ENCODE measurements around the gene ACP1. TPM values are rescaled to one million over a fixed set of nuclear protein-coding genes. Genes with fewer than 3 reads are reported as not detected.

ACP1 gene
- total RNA-seq, 1 experiment from 2014 or later, result 114 TPM

GRCh38 chr2:255195-255594 lies 9.6 kb upstream of the ACP1 start:
- DNase-seq (ENCODE audit: low spot score), result no peak

- DNase-seq (ENCODE audit: low spot score), result no peak
These were observed 8.7 kb upstream of the ACP1 start for GRCh38 chr2:256094-256493.

- no peak for DNase-seq (ENCODE audit: low spot score)
These were observed 7.3 kb upstream of the ACP1 start for GRCh38 chr2:257429-257828.

GRCh38 chr2:257842-258241 lies 6.9 kb upstream of the ACP1 start:
- no peak for DNase-seq (ENCODE audit: low spot score)

GRCh38 chr2:258933-259332 lies 5.8 kb upstream of the ACP1 start:
- no peak for DNase-seq (ENCODE audit: low spot score)

- no peak for DNase-seq (ENCODE audit: low spot score)
These were observed 4.9 kb upstream of the ACP1 start for GRCh38 chr2:259789-260331.

GRCh38 chr2:260507-261161 lies 4.1 kb upstream of the ACP1 start:
- DNase-seq (ENCODE audit: low spot score), result peak; percentile 16

GRCh38 chr2:262117-262516 lies 2.6 kb upstream of the ACP1 start:
- DNase-seq (ENCODE audit: low spot score), result peak; percentile 7

- DNase-seq (ENCODE audit: low spot score), result peak; percentile 31
These were observed 1.6 kb upstream of the ACP1 start for GRCh38 chr2:263022-263738.

GRCh38 chr2:263774-264492 lies 814 bp upstream of the ACP1 start, which contains the start of gene SH3YL1:
Gene SH3YL1 (minus strand): TSS chr2:264032. CDS start chr2:263984, 48 bp downstream.
- DNase-seq (ENCODE audit: low spot score), result peak; percentile 80

- no peak for DNase-seq (ENCODE audit: low spot score)
These were observed 3.6 kb downstream of the ACP1 start for GRCh38 chr2:268323-268722.

- no peak for DNase-seq (ENCODE audit: low spot score)
These were observed 4.7 kb downstream of the ACP1 start for GRCh38 chr2:269356-270030.

GRCh38 chr2:270861-271260 lies 6.1 kb downstream of the ACP1 start:
- no peak for DNase-seq (ENCODE audit: low spot score)

GRCh38 chr2:271917-272316 lies 7.2 kb downstream of the ACP1 start:
- no peak for DNase-seq (ENCODE audit: low spot score)

- peak; percentile 19 for DNase-seq (ENCODE audit: low spot score)
These were observed 8.6 kb downstream of the ACP1 start for GRCh38 chr2:273333-273732.

GRCh38 chr2:274503-274902 lies 9.8 kb downstream of the ACP1 start:
- peak; percentile 15 for DNase-seq (ENCODE audit: low spot score)

- no peak for DNase-seq (ENCODE audit: low spot score)
These were observed 10.7 kb downstream of the ACP1 start for GRCh38 chr2:275466-275865.

GRCh38 chr2:278312-278926 lies 13.7 kb downstream of the ACP1 start:
- DNase-seq (ENCODE audit: low spot score), result no peak

GRCh38 chr2:278927-279320 lies 14.2 kb downstream of the ACP1 start:
- DNase-seq (ENCODE audit: low spot score), result no peak

GRCh38 chr2:279366-279765 lies 14.6 kb downstream of the ACP1 start:
- DNase-seq (ENCODE audit: low spot score), result no peak

- DNase-seq (ENCODE audit: low spot score), result no peak
These were observed 15.4 kb downstream of the ACP1 start for GRCh38 chr2:279956-280649.
